Suppressor macrophage treated with lipopolysaccharide for 1 hour (primary cell): ENCODE measurements around the gene TLN1.

ENCODE experiments used
- DNase-seq, 3 donors: peaks; one replicate each; pipeline ENCODE4 v3.0.0-alpha.2; 2020 to 2022

The TLN1 gene

DNA sequence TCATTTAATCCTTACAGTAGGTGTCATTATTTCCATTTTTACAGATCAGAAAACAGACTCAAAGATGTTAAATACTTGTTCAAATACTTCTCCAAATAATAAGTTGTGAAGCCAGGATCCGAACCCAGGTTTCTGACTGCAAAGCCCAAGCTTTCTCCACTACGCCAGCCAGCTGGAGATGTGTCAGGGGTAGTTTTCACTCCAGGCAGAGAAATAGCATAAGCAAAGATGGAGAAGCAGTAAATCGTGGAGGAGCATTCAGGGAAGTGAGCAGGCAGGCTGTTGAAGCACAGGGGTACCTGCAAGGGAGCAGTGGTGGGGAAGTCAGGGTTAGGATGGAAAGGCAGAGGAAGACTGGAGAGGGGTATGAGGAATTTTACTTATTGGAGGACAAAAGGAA lies 2.9 kb downstream of the TLN1 start:
- no peak for DNase-seq

DNA sequence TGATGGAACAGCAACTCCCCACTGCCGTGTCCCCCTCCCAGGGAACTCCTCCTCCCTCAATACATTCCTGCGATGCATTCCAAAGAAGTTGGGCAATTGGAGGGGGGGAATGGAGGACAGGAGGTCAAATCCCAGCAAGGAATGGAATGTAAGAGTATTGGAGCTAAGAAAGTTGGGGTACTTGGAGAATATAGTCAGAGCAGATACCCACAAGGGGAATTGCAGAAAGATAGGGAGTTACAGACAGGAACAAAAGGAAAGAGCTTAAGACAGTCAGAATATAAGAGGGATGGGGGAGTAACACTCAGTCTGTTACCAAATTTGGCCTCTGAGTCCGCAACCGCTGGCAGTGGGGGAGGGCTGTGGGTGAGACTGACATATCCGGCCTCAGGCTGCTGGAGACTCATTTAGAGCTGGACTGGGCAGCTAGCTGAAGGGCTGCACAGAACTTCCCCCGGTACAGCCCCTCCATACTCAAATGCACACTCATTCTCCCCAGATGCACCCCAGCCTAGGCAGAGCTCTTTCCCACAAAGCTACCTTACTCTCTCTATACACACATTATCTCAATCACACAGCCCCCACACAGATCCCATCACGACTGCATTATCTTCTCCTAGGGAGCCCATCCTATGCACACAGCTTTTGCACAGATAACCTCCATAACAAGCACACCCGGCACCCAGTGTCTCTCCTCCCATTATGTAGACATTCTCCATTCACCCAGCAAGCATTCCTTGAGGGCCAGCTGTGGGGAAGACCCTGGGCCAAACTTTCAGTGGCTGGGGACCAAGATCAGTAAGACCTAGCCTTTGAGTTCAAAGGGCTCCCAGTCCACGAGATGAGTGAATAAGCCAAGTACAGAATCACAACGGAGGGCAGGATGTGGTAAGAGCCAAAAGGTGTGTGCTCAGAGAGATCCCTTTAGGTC lies 3.7 kb downstream of the TLN1 start:
- peak; percentile 83 to 86 (median 86) for DNase-seq

DNA sequence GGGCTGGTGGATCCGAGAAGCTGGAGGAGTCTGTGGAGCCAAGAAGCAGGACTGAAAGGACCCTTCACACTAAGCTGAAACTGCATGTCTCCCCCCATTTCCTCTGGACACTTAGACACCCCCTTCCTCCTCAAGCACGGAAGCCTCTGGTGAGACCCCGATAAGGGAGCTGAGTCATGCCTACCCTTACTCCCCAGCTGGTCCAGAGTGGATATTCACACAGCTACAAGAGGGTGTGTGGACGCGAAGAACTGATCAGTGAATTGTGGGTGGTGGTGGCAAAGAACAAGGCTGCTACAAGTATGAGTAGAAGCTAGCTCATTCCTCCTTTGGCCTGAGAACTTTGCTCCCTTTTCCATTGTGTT lies 4.3 kb downstream of the TLN1 start:
- no peak for DNase-seq

DNA sequence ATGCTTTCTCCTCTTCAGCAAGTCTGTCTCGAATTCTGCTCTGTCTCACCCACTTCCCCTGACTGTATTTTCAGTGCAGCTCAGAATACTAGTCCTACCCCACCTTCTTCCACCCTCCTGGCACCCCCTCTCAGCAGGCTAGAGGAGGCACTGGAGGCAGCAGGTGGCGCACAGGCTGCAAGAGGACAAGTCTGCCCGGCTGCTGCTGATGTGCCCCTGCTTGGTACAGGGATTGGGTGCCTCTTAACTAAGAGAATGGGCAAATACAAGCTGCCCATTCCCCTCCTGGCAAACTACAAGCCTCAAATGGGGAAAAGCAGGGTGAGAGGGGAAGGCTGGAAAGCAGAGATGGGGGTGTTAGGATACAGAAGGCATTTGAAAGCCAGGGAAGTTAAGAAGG lies 5.1 kb downstream of the TLN1 start:
- peak in 1 of 3 donors; percentile 33 for DNase-seq

DNA sequence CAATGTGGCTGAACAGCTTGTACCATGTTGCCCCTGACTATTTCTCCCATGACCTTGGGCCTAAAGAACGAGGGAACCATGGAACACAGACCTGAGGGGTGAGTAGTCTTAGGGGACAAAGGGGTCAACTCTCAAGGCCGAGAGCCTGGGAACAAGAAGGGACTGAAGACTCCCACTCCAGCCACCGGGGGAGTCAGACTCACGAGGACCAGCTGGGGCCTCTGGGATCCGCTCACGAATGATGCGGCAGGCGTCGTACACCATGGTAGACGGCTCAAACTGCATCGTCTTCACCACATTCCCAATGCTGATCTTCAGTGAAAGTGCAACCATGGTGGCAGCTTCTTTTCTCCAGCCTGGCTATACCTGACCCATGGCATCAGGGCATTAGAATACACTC lies 6.6 kb downstream of the TLN1 start:
- no peak for DNase-seq

DNA sequence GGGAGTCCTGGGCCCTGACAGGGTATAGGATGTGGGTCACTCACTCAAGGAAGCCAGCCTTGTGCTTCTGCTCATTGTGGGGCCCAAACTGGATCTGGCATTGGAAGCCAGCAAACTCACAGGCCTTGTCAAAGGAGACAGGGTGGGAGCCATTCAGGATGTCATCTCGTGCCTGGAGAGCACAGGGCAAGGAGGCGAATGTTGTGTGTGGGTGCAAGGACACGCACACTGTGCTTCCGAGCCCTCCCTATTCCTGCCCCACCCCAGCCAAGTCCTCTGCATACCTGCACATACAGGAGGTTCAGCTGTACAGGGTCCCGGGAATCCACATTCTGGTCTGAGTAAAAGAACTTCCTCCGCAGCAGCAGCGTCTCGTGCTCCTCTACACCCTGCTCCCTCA lies 8.1 kb downstream of the TLN1 start:
- no peak for DNase-seq

DNA sequence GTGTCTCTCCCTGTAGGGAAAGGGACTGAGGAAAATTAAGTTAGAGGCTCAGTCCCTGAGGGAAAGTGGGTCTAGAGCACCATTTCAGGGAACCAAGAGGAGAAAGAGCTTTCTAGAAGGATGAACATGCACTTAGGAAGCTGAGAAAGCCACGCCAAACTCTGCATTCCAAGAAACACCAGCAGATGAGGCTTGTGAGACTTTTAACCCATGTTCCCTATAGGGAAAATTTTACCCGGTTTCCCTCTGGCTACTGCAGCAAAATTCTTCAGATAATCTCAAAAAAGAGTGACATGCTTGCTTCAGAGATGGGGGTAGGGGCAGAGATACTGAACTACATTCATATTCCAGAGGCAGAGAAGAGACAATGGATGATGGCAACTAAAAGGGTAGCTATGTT lies 8.6 kb downstream of the TLN1 start:
- DNase-seq = no peak

DNA sequence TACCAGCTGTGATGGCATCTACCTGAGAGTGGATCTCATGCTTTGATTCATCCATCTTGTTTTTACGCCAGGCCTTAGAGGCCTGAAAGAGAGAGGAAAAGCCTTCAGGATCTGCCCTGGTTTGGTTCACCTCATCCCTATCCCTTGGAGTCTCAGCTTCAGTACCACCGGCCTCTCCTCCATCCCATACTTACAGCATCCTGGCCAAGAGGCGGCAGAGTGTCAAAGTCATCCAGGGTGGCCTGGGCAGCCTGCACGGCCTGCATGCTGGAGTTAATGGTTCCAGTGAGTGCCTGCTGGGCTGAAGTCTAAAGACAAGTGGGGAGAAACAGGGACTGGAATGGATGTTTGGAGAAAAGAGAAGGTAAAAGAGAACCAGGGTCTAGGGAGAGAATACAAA lies 12.4 kb downstream of the TLN1 start:
- no peak for DNase-seq

DNA sequence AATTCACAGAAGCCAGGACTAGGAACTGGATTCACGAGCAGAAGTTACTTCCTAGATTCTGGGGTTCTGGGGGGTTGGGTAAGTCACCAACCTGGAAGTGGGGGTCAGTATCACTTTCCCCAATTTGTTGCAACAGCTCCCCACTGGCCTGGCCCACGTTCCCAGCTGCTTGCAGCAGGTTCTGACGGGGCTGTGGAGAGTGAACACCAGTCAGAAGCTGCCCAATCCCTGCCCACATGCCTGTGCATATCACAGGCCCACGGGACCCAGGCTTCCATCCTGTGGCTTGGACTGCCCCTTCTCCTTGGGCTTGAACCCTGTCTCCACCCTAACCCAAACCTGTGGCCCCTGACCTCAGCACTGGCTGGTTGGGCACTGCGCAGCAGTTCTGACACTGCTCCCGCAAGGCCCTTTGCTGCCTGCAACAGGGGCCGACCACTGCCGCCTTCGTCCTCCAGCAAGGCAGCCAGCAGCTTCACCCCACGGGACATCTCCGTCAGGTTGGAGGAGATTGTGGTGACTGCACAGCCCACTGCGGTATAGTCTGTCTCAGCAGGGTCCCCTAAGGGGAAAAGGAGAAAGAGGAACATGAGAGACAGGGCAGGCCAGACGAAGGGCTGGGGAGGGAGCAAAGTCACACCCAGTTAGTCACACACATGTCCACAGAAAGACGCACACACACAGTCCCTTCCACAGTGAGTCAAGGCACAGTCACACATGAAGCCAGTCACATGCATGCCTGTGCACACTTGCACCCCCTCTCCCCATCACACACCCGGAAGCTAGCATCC lies 13.1 kb downstream of the TLN1 start:
- peak; percentile 63 to 67 (median 66) for DNase-seq

DNA sequence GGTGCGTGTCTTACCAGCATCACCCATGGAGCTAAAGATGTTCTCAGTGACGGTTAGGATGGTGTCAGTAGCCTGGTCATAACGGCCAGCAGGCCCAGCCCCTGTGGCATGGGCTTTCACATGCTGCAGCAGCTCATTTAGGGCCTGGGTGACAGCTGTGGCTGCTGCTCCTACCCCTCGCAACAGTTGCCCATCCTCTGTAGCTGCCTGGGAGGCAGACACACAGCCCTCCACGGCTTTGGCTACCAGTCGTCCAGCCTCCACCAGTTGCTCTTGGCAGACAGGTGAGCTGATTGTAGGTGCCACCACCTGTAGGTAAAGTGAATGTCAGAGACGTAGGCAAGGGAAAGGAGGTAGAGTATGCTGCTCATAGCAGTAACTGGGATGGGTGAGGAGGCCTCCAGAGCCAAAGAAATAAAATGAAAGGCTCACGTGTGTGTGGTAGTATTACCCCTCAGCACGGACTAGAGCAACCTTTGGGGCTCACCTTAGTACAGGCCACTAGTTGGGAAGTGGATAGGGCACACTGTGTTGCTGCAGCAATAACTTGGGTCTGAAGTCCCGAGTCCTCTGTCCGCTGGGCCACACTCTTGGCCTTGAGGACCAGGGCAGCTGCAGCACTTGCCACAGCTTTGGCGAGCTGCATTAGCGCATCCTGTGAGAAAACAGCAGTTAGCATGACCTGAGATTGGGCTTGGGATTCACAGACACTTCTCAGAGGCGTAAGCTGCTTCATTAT lies 14.7 kb downstream of the TLN1 start:
- DNase-seq = no peak

DNA sequence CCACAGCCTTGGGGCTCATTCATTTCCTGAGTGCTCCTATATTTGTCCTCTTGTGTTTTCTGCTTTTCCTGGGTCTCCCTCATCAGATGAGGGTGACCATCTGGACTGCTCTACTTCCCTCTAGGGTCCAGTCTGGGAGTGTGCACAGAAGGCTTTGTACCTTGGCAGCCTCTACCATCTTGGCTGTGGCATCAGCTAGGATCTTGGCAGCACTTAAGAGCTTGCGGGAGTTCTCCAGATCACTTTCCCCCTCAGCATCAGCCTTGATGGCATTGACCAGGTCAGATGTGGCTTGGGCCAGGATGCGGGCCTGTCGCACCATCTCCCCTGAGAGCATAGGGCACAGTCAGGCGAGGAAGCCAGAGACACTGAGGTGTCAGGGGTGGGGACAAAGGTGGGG lies 15.8 kb downstream of the TLN1 start:
- no peak for DNase-seq

DNA sequence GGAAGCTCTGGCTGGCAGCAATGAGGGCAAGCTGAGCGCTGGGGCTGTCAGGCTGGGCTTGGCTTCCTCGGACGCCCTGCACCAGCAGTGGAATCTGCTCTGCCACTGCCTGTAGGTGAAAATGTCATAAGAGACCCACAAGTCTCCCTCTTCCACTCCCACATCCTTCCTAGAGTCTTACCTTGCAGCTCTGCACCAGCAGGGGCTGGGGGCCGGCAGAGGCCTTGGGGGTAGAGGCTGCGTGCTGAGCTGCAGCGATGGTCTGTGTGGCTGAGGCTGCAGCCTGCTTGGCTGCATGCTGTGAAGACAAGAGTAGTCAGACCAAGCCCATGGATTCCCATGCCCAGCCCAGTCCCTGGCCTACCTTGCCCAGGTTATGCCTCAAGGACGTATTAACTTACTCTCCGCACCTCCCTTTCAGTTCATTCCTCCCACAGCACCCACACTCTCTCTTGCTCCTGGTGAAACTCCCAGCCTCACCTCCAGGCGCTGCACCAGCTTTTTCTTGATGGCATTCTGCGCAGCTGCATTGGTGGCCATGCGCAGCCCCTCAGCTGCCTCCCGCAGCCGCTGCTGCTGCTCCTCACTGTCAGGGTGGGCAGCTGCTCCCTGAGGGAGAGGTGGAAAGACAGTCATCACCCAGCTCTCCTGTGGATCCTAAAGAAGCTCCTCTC lies 17.3 kb downstream of the TLN1 start:
- DNase-seq = no peak

DNA sequence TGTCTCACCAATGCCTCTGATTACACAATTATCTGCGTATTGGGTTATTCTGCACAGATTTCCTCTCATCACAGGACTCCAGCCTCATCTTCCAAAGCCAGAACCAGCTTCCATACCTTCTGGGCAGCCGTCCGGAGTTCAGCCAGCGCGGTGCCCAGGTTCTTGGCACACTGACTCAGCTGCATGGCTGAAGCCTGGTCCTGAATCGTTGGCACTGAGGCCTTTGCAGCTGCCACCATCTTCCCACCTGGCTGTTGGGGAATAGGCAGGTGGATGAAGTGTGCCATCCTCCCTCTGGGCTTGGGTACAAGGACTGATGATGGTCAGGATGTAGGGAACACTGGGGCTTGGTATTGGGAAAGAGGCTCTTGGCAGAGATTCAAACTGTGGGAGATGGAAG lies 17.9 kb downstream of the TLN1 start:
- no peak for DNase-seq

DNA sequence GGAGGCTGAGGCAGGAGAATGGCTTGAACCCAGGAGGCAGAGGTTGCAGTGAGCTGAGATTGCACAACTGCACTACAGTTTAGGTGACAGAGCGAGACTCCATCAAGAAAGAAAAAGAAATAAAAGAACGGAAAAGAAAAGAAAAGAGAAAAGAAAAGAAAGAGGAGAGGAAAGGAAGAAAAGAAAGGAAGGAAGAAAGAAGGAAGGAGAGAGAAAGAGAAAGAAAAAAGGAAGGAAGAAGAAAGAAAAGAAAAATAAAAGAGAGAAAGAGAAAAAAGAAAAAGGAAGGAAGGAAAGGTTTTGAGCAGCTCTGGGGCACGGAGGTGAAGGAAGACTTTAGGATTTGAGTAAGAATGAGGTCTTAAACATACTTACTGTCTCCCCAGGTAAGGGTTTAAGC lies 18.4 kb downstream of the TLN1 start:
- DNase-seq = no peak

DNA sequence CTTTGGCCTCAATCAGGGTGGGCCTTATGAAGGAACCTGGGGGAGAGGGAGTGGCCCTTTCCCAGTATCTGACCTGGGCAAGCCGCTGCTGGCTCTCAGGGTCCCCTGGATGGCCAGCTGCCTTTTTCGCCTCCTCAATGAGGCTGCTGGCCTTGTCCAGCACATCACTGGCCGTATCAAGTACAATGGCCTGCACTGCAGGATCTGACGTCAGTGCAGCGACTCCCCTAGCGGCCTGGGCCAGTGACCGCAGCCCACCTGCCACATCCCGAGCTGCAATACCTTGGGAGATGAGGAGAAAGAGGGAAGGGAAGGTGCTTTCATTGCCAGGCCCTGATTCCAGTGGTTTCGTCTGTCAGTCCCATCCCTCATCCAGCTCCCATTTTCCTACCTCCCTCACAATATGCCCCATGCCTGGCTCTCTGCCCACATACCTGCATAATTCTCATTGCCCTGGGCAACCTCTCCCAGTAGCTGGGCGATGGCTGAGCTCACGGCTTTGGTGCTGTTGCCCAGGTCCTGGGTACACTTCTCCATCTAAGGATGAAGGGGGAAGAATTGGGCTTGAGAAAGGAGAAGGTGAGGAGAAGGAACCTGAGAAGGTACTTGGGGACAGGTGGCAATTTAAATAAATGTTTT lies 19.1 kb downstream of the TLN1 start:
- DNase-seq = no peak

DNA sequence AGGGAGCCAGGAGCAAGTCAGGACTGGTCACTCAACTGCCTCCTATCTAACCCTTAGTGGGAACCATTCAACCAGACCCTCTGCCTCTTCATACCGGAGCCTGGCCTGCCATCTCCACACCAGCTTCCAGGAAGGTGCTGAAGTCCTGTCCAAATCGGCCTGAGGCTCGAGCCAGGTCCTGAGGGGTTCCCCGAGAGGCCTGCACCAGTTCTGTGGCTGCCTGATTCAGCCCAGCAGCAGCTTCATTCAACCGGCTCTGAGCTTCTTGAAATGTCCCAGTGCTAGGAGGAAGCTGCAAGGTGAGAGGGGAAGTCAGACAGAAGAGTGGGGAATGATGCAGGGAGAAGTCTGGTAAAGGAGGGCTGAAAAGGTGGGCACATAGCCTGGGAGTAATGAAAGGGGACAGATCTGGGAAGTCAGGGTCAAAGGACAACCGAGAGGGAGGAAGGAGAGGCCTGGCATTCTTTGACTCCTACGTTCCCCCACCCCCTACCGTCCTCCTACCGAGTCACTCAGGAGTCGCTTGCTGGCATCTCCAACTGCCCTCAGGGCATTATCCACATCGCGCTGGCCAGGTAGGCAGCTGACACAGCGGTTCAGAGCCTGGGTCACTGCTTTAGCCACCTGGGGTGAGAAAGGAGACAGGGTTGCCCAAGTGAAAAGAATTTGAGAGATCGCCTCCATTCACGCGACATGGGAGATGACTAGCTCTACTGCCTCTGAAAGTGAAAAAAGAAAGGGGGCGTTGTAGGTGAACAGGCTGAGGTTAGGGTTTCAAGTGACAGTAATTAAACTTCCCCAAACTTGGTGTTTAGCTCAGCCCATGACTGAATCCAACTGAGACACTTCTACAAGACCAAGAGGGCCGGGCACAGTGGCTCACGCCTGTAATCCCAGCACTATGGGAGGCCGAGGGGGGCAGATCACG lies 20.2 kb downstream of the TLN1 start:
- DNase-seq = no peak

DNA sequence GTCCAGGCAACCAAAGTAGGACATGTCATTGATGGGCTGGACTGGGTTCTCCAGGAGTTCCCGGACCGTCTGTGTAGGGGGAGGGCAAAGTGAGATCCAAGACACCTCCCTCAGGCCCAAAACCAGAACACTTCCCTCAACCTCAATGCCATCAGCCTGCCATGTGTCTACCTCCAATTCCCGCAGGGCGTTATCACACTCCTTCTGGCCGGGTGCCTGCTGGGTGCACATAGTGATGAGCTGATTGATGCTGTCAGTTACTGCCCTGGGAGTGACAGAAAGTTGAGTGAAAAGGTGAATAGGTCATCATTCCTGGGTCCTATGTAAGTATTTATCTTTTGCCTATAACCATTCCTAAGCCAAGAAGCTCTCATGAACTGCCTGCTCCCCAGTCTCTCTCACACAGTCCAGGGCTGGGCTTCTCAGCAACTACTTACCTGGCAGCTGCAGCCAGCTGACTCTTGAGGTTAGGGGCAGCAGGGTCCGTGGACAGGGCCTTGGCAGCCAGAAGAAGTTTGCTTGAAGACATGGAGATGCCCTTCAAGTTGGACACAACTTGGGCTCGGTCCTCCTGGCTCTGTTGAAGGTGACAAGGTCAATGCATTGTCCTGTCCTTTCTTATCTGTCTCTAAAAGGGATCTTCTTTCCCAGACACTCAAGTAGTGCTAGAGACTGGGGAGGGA lies 21.0 kb downstream of the TLN1 start:
- DNase-seq = no peak

DNA sequence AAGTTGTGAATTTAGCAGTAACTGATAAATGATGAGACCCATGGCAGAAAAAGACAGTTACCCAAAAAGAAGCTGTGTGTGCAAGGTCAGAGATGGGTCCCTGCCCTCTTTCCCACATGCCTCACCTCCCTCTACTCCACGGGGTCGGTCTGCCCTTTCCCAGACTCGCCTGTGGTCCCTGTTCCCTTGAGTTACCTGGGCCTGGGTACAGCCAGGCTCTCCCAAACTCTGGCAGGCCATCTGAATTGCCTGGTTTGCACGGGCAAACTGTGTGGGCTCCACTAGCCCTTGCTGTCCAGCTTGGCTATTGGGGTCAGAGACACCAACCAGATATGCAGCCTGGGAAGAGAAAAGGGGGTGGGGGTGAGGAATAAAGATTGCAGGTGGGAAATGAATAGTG lies 23.8 kb downstream of the TLN1 start:
- no peak for DNase-seq

DNA sequence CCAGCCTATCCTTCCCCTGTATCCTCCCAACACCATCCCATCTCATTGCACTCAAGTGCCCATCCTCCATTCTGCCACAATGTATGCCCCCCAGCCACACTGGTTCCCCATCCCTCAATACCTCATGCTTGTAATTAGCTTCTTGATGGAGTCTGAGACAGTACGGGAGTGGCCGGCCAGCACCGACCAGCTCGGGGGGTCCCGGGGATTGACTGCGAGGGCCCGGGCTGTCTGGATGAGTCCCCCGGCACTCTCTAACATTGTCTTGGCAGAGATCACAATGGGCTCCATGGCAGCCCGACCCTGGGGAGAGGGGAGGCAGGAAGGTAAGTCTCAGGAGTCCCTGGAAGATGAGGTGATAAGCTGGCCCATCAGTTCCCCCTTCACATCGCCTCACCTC lies 25.0 kb downstream of the TLN1 start:
- no peak for DNase-seq

DNA sequence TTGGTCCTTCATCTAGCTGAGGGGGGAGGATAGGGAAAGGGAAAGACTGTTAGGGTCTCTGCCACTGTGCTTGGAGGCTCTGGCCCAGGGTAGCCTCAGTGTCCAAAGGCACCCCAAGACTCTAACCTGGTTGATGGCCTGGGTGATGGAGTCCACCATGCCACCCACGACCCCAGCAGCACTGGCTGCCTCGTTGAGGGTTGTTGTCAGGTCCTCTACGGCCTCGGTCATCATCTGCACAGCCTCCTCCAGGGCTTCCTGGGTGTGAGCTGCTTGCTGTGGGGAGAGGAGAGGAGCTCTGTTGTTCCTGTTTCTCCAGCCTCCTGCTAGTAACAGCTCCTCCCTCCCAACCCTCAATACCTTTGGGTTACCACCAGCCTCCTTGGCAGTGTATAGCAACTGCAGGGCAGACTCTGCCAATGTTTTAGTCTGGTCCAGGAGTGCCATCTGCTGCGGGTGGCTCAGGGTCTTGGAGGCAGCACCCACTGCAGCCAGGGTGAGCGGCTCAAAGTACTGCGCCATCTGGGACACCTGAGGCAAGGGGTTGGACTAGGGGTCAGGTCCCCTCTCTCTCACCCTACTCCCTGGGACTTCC lies 26.1 kb downstream of the TLN1 start:
- no peak for DNase-seq
